HK-2 (cell line): Measurements from ENCODE around the gene CD248.

Experiments used
- DNase-seq: peaks from one replicate; pipeline ENCODE4 v3.0.0-alpha.2; 2018; ENCODE audit not compliant: unreplicated experiment

Gene CD248

GRCh38 chr11:66341502-66342126, 24.8 kb upstream of the CD248 start:
- no peak for DNase-seq

GRCh38 chr11:66340596-66341501, 24.0 kb upstream of the CD248 start:
- no peak for DNase-seq

- DNase-seq: no peak
Observed at GRCh38 chr11:66339686-66340483, 23.0 kb upstream of the CD248 start.

- DNase-seq: no peak
Observed at GRCh38 chr11:66339162-66339675, 22.4 kb upstream of the CD248 start.

GRCh38 chr11:66338276-66339161, 21.7 kb upstream of the CD248 start:
- no peak for DNase-seq

- DNase-seq: no peak
Observed at GRCh38 chr11:66337103-66337899, 20.5 kb upstream of the CD248 start.

GRCh38 chr11:66336234-66337102, 19.6 kb upstream of the CD248 start, which contains the start of gene RIN1:
Gene RIN1, minus strand, starts transcription at chr11:66336434. Its CDS starts 32 bp downstream, at chr11:66336402.
- peak; percentile 89 for DNase-seq

GRCh38 chr11:66335531-66336233, 18.8 kb upstream of the CD248 start:
- DNase-seq: peak; percentile 73

GRCh38 chr11:66334605-66335442, 18.0 kb upstream of the CD248 start:
- no peak for DNase-seq

GRCh38 chr11:66333896-66334604, 17.2 kb upstream of the CD248 start:
- no peak for DNase-seq

- DNase-seq: no peak
Observed at GRCh38 chr11:66333220-66333877, 16.5 kb upstream of the CD248 start.

- no peak for DNase-seq
Observed at GRCh38 chr11:66332371-66333219, 15.8 kb upstream of the CD248 start.

- no peak for DNase-seq
Observed at GRCh38 chr11:66331542-66332370, 14.9 kb upstream of the CD248 start.

- no peak for DNase-seq
Observed at GRCh38 chr11:66330931-66331330, 14.1 kb upstream of the CD248 start.
